ENCODE results near the gene RIF1. TPM values are rescaled to one million over a fixed set of nuclear protein-coding genes. Genes with fewer than 3 reads are reported as not detected.

Gene RIF1
- total RNA-seq, 1 experiment from 2014 or later: 123 TPM

- no CpG with 5 or more reads among the region's 1 CpG for WGBS (ENCODE audit: extremely low coverage, insufficient read length, low lambda C conversion rate)
- Histone ChIP-seq H3K9ac (ENCODE audit: extremely low read depth, insufficient read length, low read length) (no peak overlapping the region), H4K91ac (ENCODE audit: insufficient read length, low read depth, low read length) (no peak overlapping the region), H4K8ac (replicated peaks; ENCODE audit: insufficient read length, low read depth, low read length) (no peak overlapping the region), H3K14ac (ENCODE audit: insufficient read depth, low read length) (no peak overlapping the region), H2BK12ac (ENCODE audit: insufficient read length, low read depth, low read length) (no peak overlapping the region), H3K56ac (ENCODE audit: insufficient read length, low read depth, low read length) (no peak overlapping the region), H4K5ac (ENCODE audit: insufficient read length, low read depth, low read length) (no peak overlapping the region), H3K79me2 (ENCODE audit: insufficient read depth, low read length) (no peaks in the 10 kb centered on the region), H3K18ac (ENCODE audit: insufficient read length, low read depth, low read length) (no peak overlapping the region), H3T11ph (ENCODE audit: low read length) (no peak overlapping the region), H3K27me3 (ENCODE audit: insufficient read depth, low read length) (no peaks in the 10 kb centered on the region), H3K4ac (ENCODE audit: low read depth, low read length) (no peak overlapping the region), H3K23ac (ENCODE audit: insufficient read length, low read depth, low read length) (no peak overlapping the region), H3K23me2 (ENCODE audit: insufficient read length, low read depth, low read length, poor library complexity, severe bottlenecking) (no peaks in the 10 kb centered on the region), H2AFZ (ENCODE audit: low read length) (peak overlapping the region; percentile 4), H3K4me1 (ENCODE audit: insufficient read depth, low read length) (peaks cover 3% of the 10 kb centered on the region; the same call in 1 of the 2 replicates), H2AK5ac (ENCODE audit: insufficient read length, low read length) (no peak overlapping the region), H2BK5ac (ENCODE audit: insufficient read length, low read length) (no peak overlapping the region), H2BK120ac (ENCODE audit: low read depth, low read length, poor library complexity, severe bottlenecking) (no peak overlapping the region), H3K4me2 (ENCODE audit: insufficient read depth, insufficient read length, low read length) (no peak overlapping the region), H3K27ac (ENCODE audit: insufficient read length, low read depth, low read length) (no peak overlapping the region), H3K79me1 (ENCODE audit: insufficient read depth, low read depth, low read length, poor library complexity, severe bottlenecking) (no peaks in the 10 kb centered on the region), H2BK15ac (ENCODE audit: low read depth, low read length) (no peak overlapping the region), H2BK20ac (ENCODE audit: low read depth, low read length, poor library complexity, severe bottlenecking) (no peak overlapping the region), H4K20me1 (ENCODE audit: control insufficient read depth, insufficient read depth, insufficient read length) (no peaks in the 10 kb centered on the region), H3K9me3 (ENCODE audit: control insufficient read depth, low read depth, low read length) (no peaks in the 10 kb centered on the region)
- H3K4me1 Mint-ChIP-seq: peaks cover 10 to 11% of the 10 kb centered on the region in 2 experiments
- H3K9me3 Mint-ChIP-seq: no peaks in the 10 kb centered on the region
- H3K4me3 Mint-ChIP-seq: no peak overlapping the region
- DNase-seq: no peak
- H3K27me3 Mint-ChIP-seq (ENCODE audit: low read depth): no peaks in the 10 kb centered on the region
- TF ChIP-seq, protein P1, sequence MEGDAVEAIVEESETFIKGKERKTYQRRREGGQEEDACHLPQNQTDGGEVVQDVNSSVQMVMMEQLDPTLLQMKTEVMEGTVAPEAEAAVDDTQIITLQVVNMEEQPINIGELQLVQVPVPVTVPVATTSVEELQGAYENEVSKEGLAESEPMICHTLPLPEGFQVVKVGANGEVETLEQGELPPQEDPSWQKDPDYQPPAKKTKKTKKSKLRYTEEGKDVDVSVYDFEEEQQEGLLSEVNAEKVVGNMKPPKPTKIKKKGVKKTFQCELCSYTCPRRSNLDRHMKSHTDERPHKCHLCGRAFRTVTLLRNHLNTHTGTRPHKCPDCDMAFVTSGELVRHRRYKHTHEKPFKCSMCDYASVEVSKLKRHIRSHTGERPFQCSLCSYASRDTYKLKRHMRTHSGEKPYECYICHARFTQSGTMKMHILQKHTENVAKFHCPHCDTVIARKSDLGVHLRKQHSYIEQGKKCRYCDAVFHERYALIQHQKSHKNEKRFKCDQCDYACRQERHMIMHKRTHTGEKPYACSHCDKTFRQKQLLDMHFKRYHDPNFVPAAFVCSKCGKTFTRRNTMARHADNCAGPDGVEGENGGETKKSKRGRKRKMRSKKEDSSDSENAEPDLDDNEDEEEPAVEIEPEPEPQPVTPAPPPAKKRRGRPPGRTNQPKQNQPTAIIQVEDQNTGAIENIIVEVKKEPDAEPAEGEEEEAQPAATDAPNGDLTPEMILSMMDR (conservative IDR thresholded peaks at IDR 0.05): no peak
- H3K36me3 Mint-ChIP-seq (ENCODE audit: insufficient read depth in 1 of 3, low read depth in 3 of 3): no peaks in the 10 kb centered on the region
- no peak overlapping the region; a peak in 2 of 7 replicates for H3K27ac Mint-ChIP-seq
These were observed 111.3 kb downstream of the RIF1 start for GRCh38 chr2:151520976-151521375.
